CD4-positive, alpha-beta T cell treated with Interleukin-1 beta for 1 hour (primary cell): ENCODE data around the gene GRM8.

Source experiments
- DNase-seq, 2 donors: peaks; one replicate each; pipeline ENCODE4 v3.0.0-alpha.2; 2020 to 2022

Gene GRM8

GRCh38 chr7:126411032-126411820 lies 841.5 kb downstream of the GRM8 start:
- DNase-seq = no peak

DNA sequence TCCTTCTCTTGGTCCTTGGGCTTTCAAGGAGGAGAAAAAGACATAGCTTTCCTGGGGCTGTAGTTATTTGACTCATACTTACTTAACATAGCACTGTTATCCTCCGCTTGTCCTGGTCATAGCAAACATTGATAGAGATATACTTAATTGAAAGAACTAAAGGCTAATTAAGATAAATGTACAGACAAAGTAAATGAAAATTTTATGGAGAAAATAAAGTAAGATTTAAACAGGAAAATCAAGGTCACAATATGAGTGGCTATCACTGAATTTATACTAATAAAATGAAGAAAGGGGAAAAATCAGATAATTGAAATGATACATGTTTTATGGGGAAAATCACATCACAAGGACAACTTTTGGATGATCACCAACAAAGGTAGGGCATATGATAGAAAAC lies 849.7 kb downstream of the GRM8 start:
- no peak for DNase-seq

DNA sequence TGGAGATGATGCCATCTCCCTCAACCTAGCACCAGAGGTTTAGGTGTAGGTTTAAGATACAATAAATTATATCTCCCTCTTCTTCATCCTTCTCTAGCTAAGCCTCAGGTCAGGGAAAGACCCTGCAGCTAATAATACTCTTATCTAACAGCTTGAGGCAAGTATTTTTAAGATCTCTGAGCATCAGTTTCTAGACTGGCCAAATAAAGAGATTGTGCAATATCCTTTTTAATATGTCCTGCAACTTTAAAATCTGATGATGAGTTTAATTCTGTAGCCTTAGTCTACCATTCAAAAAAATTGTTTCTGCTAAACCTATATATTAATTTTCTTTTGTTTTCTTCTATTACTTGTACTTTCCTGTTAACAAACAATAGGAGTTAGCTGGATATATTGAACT lies 850.8 kb downstream of the GRM8 start:
- no peak for DNase-seq

DNA sequence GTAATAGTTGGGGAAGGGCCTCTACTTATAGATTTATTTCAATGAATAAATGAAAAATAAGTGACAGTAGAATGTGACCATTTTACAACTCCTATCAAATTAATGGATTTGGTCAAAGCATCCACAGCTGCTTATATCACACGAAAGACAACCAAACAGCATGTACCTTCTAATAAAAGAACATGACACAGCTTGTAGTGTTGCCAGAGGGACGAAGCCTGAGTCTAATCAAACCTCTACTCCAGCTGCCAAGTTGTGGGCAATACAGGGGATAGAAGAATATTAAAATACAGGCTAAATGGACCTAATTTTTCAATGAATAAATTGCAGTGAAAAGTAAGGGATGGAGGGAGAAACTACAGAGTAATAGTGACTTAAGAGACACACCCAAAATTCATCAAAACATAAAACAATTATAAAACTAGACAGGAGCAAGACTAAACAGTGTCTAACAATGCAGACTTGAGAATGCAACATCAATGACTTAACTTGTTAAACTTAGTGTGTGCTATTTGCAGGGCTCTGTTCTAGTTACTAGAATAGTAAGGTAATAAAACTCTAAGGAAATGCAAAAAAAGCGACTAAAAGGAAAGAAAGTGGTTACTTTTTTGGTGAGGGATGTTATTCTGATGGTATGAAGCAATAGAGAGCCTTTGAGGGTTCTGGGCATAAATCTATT lies 853.8 kb downstream of the GRM8 start:
- DNase-seq = no peak

GRCh38 chr7:126398285-126398684 lies 854.5 kb downstream of the GRM8 start:
- no peak for DNase-seq

GRCh38 chr7:126394406-126394805 lies 858.3 kb downstream of the GRM8 start:
- no peak for DNase-seq
